HL-60 (cell line): ENCODE data around the gene CCDC61.

Source experiments
- DNase-seq, 2 experiments: peaks; one replicate each; pipeline ENCODE4 v3.0.0-alpha.2; 2010 to 2020; ENCODE audit warnings: low read depth in 1 of 2, low spot score in 1 of 2
- H3K27ac ChIP-seq: fragments of 250-450 bp; sonication (Bioruptor Pico); replicated peaks from 2 replicates; pipeline ENCODE4 v1.5.1; 2020; ENCODE audit warnings: mild to moderate bottlenecking, moderate library complexity
- H3K27me3 ChIP-seq: fragments of 250-450 bp; sonication (Bioruptor Pico); 2 replicates; pipeline ENCODE4 v1.5.1; 2021; ENCODE audit warnings: mild to moderate bottlenecking, moderate library complexity; ENCODE audit not compliant: insufficient read depth, poor library complexity, severe bottlenecking
- H3K4me3 ChIP-seq: replicated peaks from 2 replicates; pipeline ENCODE4 v1.5.1; 2011; ENCODE audit warnings: mild to moderate bottlenecking, control low read depth, low read length; ENCODE audit not compliant: insufficient read depth
- CTCF ChIP-seq: IDR thresholded peaks from one replicate; pipeline ENCODE4 v1.5.1; 2011; ENCODE audit warnings: low read length, control low read depth, inconsistent platforms; ENCODE audit not compliant: insufficient read depth
- GABPA ChIP-seq: IDR thresholded peaks from 2 replicates; pipeline ENCODE4 v1.6.1; 2012; ENCODE audit warnings: low read depth
- POLR2AphosphoS5 ChIP-seq: IDR thresholded peaks from 2 replicates; pipeline ENCODE4 v1.6.1; 2012; ENCODE audit warnings: low read depth
- REST ChIP-seq: IDR thresholded peaks from 2 replicates; pipeline ENCODE4 v1.6.1; 2012; ENCODE audit warnings: low read depth; ENCODE audit not compliant: insufficient replicate concordance
- SPI1 ChIP-seq: IDR thresholded peaks from 2 replicates; pipeline ENCODE4 v1.6.1; 2012; ENCODE audit warnings: low read depth, mild to moderate bottlenecking, borderline replicate concordance

Gene CCDC61

GRCh38 chr19:45959517-45960025 lies 35.7 kb upstream of the CCDC61 start:
- no peak for DNase-seq
- H3K4me3 ChIP-seq = no peak overlapping the region
- H3K27me3 ChIP-seq = no peaks in the 10 kb centered on the region
- TF ChIP-seq CTCF = no peak
- TF ChIP-seq POLR2AphosphoS5 = no peak
- no peak for TF ChIP-seq REST
- TF ChIP-seq SPI1 = no peak
- TF ChIP-seq GABPA = no peak
- no peak overlapping the region for H3K27ac ChIP-seq

GRCh38 chr19:45960595-45961235 lies 34.6 kb upstream of the CCDC61 start:
- DNase-seq = no peak
- Histone ChIP-seq H3K4me3 (no peak overlapping the region), H3K27ac (no peak overlapping the region), H3K27me3 (no peaks in the 10 kb centered on the region)
- TF ChIP-seq POLR2AphosphoS5 = no peak
- no peak for TF ChIP-seq REST
- no peak for TF ChIP-seq SPI1
- TF ChIP-seq CTCF = no peak
- no peak for TF ChIP-seq GABPA

GRCh38 chr19:45962021-45962420 lies 33.2 kb upstream of the CCDC61 start:
- no peak for TF ChIP-seq POLR2AphosphoS5
- no peak for TF ChIP-seq GABPA
- TF ChIP-seq REST = no peak
- no peak for TF ChIP-seq CTCF
- no peak for TF ChIP-seq SPI1
- DNase-seq = no peak

More at GRCh38 chr19:45962021-45962420, 33.2 kb upstream of the CCDC61 start:
- Histone ChIP-seq H3K27ac (no peak overlapping the region), H3K27me3 (no peaks in the 10 kb centered on the region), H3K4me3 (no peak overlapping the region)
